Right ventricle myocardium superior (tissue), 1 donor: ENCODE measurements around the gene VAX1. TPM values are rescaled to one million over a fixed set of nuclear protein-coding genes. Genes with fewer than 3 reads are reported as not detected.
"Not testable (repeated sequence)": the region's sequence is repeated elsewhere in the genome, so short reads cannot be mapped to it uniquely, and the experiment has no call there.

Source experiments
- ATAC-seq: fragments of 200-7000 bp; cut with Tn5 transposase; one replicate; pipeline ENCODE4 v1.9.1; 2020; ENCODE audit warnings: mild to moderate bottlenecking; ENCODE audit not compliant: poor library complexity
- DNase-seq: peaks from one replicate; pipeline ENCODE4 v3.0.0-alpha.2; 2020
- intact Hi-C: fragments of 100-400 bp; cut with DNase I; formaldehyde crosslinking; loops from one replicate; pipeline ENCODE4 v1.11.2; 2022
- total RNA-seq: library from RNA; stranded (reverse); fragmentation: NEBNext Ultra II Directional; extraction: Animal tissue kit (Norgen Biotek cat#: 25700); gene quantifications from one replicate; pipeline ENCODE4 v1.2.1, GENCODE V29; 2021
- donor health status: DM: no; HTN: yes; CAD: no; lungs with severe emphysema.

Gene VAX1
- total RNA-seq, 1 donor from 2014 or later, result not detected

GRCh38 chr10:117138838-117139580 is 939 bp upstream of the VAX1 start:
- DNase-seq (no peak), ATAC-seq (no peak)
- intact Hi-C loops, result no loop called here

GRCh38 chr10:117137031-117137910 is 799 bp downstream of the VAX1 start:
- ATAC-seq (peak; percentile 61), DNase-seq (peak; percentile 46)

DNA sequence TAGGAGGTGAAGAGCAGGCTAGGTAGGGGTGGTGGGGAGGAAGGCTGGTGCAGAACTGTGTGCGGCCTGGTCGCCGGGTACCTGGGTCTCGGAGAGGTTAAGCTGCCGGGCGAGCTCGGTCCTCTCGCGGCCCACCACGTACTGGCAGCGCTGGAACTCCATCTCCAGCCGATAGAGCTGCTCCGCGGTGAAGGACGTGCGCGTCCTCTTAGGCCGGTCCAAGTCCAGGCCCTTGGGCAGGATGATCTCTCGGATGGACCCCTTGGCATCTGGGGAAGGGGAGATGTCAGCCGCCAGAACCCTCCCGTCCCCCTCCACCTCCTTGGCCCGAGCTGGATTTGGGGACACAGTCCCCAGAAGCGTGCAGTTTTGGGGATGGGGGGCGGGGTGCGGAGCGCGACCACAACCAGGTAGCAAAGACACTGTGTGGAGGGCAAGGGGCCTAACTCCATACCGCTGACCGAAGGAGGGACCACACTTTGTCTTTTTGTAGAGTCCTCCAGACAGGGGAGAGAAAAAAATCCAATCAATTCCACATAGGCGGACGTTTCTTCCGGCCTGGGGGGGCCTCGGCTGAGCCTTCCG is 1.6 kb downstream of the VAX1 start:
- intact Hi-C loops, result no loop called here
- ATAC-seq (no peak), DNase-seq (no peak)

More at GRCh38 chr10:117137031-117137910, 799 bp downstream of the VAX1 start:
- intact Hi-C loops, result no loop called here

DNA sequence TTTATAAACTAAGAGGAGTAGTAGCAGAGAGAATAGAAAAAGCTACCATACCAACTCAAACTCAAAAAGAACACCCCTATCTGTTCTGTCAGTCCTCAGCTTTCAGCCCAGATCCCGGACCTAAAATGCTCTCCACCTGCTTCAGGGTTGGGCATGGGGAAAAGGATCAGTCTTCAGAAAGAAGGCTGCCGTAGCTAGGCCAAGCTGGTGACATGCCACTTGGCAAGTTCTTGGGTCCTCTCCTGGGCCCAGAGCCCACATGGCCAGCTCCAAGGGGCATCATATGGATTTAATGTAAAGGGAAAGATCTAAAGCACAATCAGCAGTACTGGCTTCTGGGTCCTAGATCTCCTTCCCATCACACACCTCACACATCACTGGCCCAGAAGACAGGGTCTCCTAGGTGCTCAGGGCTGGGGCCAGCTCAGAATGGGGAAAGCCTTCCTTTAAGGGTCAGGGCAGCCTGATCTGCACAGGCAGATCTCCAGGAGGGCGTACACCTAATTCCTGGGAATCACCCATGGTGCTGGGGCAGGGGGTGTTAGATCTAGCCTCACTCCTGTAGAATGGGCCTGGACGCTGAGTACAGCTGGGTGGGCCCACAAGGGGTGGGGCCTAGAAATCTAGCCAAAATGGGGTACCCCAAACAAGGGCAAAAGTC is 2.5 kb downstream of the VAX1 start:
- DNase-seq (no peak), ATAC-seq (no peak)
- intact Hi-C loops, result no loop called here

- ATAC-seq, result no peak
- DNase-seq, result no peak
Observed at GRCh38 chr10:117135026-117135372, 3.1 kb downstream of the VAX1 start.

GRCh38 chr10:117134306-117135025 is 3.6 kb downstream of the VAX1 start:
- no peak for DNase-seq
- intact Hi-C loops, result no loop called here
- ATAC-seq, result no peak

More at GRCh38 chr10:117135026-117135372, 3.1 kb downstream of the VAX1 start:
- intact Hi-C loops, result no loop called here

GRCh38 chr10:117134056-117134305 is 4.1 kb downstream of the VAX1 start:
- intact Hi-C loops, result no loop called here
- ATAC-seq (no peak), DNase-seq (no peak)

- DNase-seq (no peak), ATAC-seq (no peak)
- intact Hi-C loops, result no loop called here
Observed at GRCh38 chr10:117133273-117134055, 4.6 kb downstream of the VAX1 start.

GRCh38 chr10:117132751-117133231 is 5.3 kb downstream of the VAX1 start:
- intact Hi-C loops, result no loop called here
- DNase-seq, result no peak
- no peak for ATAC-seq

- intact Hi-C loops, result no loop called here
- no peak for ATAC-seq
- DNase-seq, result no peak
Observed at GRCh38 chr10:117131376-117132327, 6.4 kb downstream of the VAX1 start.

GRCh38 chr10:117130862-117131375 is 7.2 kb downstream of the VAX1 start:
- intact Hi-C loops, result no loop called here
- no peak for DNase-seq
- no peak for ATAC-seq

DNA sequence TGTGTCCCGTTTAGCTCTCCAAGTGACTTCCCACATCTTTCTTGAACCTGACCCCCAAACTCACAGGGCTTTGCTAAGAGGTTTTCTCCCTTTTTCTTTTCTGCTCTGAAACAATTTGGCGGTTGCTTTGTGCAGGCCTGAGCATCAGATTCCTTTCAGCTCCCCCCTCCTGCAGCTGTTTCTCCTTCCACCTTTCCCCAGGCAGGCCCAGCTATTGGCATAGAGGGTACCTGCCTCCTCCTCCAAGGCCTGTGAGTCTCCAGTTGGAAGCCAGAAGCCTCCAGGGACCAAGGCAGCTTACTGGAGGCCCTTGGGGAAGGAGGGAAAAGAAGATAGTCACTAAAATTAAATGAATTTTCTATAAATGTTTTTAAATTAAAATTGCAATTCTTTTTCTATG is 7.7 kb downstream of the VAX1 start:
- DNase-seq (no peak), ATAC-seq (no peak)
- intact Hi-C loops, result no loop called here

DNA sequence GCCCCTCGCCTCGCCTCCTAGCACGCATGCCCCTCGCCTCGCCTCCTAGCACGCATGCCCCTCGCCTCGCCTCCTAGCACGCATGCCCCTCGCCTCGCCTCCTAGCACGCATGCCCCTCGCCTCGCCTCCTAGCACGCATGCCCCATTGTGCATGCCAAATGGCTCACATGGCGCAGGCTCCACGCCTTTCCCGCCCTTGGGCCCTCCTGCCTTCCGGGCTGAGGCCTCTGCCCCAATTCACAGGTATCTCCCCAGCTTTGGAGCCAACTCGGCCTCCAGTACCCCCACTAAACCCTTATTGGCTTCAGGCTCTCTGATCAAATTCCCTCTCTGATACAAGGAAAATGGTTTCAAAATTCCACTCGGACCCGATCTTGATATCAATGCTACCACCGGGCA is 11.4 kb downstream of the VAX1 start:
- intact Hi-C loops, ATAC-seq, DNase-seq: not testable (repeated sequence)

DNA sequence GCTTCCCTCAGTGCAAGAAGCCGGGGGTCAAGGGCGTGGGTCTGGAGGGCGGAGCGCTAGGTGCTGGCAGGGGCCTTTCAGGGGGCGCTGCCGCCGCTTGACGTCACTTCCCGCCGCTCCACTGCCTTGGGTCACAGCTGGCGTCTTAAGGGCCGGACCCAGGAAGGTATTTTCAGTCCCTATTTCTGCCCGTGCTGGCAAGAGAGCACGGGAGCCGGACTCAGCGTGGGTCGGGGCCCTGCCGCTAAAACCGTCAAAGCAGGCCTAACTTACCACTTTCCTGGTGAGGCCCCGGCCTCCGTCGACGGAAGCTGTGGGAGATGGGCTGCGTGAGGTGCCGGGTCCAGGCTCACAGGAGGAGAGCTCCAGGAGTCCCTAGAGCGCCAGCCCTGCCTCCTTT is 12.0 kb downstream of the VAX1 start:
- intact Hi-C loops, result no loop called here
- ATAC-seq (no peak), DNase-seq (no peak)

- ATAC-seq (no peak), DNase-seq (no peak)
- intact Hi-C loops, result no loop called here
Observed at GRCh38 chr10:117112220-117112619, 25.9 kb downstream of the VAX1 start.

GRCh38 chr10:117107238-117107637 is 30.8 kb downstream of the VAX1 start:
- DNase-seq (no peak), ATAC-seq (no peak)
- intact Hi-C loops, result no loop called here
